B cell (primary cell): ENCODE data around the gene PDE6A.

Experiments used
- CTCF ChIP-seq: fragments of 200-600 bp; IDR thresholded peaks from one replicate; pipeline ENCODE4 v1.8.0; 2022; ENCODE audit warnings: antibody characterized with exemption, mild to moderate bottlenecking
- EZH2 ChIP-seq: IDR thresholded peaks from 2 replicates; pipeline ENCODE4 v1.6.1; 2012; ENCODE audit warnings: borderline replicate concordance, low read depth, mild to moderate bottlenecking, moderate library complexity, low read length; ENCODE audit not compliant: insufficient read depth, poor library complexity, severe bottlenecking

- no peak for TF ChIP-seq CTCF
- no peak for TF ChIP-seq EZH2
Measured at GRCh38 chr5:149869411-149869821, 75.2 kb downstream of the PDE6A start.
